ENCODE data around the gene SETD4.

DNA sequence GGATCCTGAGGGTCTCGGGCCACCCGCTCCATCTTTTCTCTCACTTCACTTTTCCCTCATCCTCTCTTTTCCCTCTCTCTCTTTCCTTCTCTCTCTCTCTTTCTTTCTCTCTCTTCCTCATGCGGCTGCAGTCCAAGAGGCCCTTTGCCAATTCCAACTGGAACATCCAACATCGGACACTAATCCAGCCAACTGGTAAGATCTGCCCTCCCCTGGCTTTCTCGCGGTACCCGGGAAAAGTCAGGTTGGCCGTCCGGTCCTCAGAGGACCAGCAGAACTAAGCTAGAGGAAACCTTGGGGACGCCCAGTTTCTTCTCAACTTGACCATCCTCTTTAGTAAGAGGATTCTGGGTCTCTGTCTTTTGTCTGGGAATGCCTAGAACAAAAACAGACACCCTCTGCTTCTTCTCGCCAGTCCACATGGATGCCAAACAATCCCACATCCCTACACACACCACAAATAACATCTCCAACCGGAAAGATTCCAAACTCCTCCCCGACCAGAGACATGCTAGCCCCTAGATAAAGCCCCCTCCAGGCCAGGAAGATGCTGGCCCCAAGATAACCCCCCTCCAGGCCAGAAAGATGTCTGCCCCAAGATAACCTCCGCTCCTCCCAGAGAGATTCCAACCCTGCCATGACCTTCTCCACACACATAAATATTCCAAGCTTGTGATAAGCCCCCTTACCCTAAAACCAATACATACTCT lies 3.2 kb upstream of the SETD4 start:
- TF ChIP-seq POLR2A (IDR thresholded peaks at IDR 0.05) = no peak
- no peak for TF ChIP-seq CTCF (IDR thresholded peaks at IDR 0.05)
